Hepatocyte (in vitro differentiated cells): ENCODE results near the gene EDC3. TPM values are rescaled to one million over a fixed set of nuclear protein-coding genes. Genes with fewer than 3 reads are reported as not detected.
"Not testable (repeated sequence)": the region's sequence is repeated elsewhere in the genome, so short reads cannot be mapped to it uniquely, and the experiment has no call there.

Experiments
- DNase-seq: peaks from one replicate; pipeline ENCODE4 v3.0.0-alpha.2; 2016; ENCODE audit warnings: low spot score
- H2AFZ ChIP-seq: fragments of 200-600 bp; sonication (generic); 2 replicates; pipeline ENCODE4 v1.6.0; 2016; ENCODE audit warnings: antibody characterized with exemption, mild to moderate bottlenecking
- H3K27ac ChIP-seq: fragments of 200-600 bp; sonication (generic); 2 replicates; pipeline ENCODE4 v1.5.1; 2016; ENCODE audit warnings: mild to moderate bottlenecking
- H3K27me3 ChIP-seq: fragments of 200-600 bp; sonication (generic); 2 replicates; pipeline ENCODE4 v1.6.1; 2016
- H3K36me3 ChIP-seq: fragments of 200-600 bp; sonication (generic); replicated peaks from 2 replicates; pipeline ENCODE4 v1.5.1; 2016; ENCODE audit warnings: low read depth; ENCODE audit not compliant: insufficient read depth
- H3K4me1 ChIP-seq: fragments of 200-600 bp; sonication (generic); 2 replicates; pipeline ENCODE4 v1.5.1; 2016; ENCODE audit warnings: mild to moderate bottlenecking, moderate library complexity; ENCODE audit not compliant: insufficient read depth
- H3K4me2 ChIP-seq: fragments of 200-600 bp; sonication (generic); 2 replicates; pipeline ENCODE4 v1.6.0; 2016
- H3K4me3 ChIP-seq: fragments of 200-600 bp; sonication (generic); 2 replicates; pipeline ENCODE4 v1.5.1; 2016; ENCODE audit warnings: mild to moderate bottlenecking
- H3K79me2 ChIP-seq: fragments of 200-600 bp; sonication (generic); 2 replicates; pipeline ENCODE4 v1.6.0; 2017; ENCODE audit warnings: mild to moderate bottlenecking
- H3K9me2 ChIP-seq: fragments of 200-600 bp; sonication (generic); replicated peaks from 2 replicates; pipeline ENCODE4 v1.6.0; 2017; ENCODE audit warnings: mild to moderate bottlenecking; ENCODE audit not compliant: insufficient read depth
- H3K9me3 ChIP-seq: fragments of 200-600 bp; sonication (generic); 2 replicates; pipeline ENCODE4 v1.5.1; 2016; ENCODE audit warnings: low read depth, mild to moderate bottlenecking
- H4K20me1 ChIP-seq: fragments of 200-600 bp; sonication (generic); 2 replicates; pipeline ENCODE4 v1.6.0; 2016; ENCODE audit warnings: mild to moderate bottlenecking; ENCODE audit not compliant: insufficient read depth, poor library complexity, severe bottlenecking
- CTCF ChIP-seq: fragments of 200-600 bp; sonication (generic); IDR thresholded peaks from 2 replicates; pipeline ENCODE4 v1.5.1; 2016; ENCODE audit warnings: antibody characterized with exemption, mild to moderate bottlenecking; ENCODE audit not compliant: poor library complexity
- EZH2 ChIP-seq: fragments of 200-600 bp; sonication (generic); IDR thresholded peaks from 2 replicates; pipeline ENCODE4 v1.6.1; 2016; ENCODE audit warnings: antibody characterized with exemption, mild to moderate bottlenecking, borderline replicate concordance
- EZH2phosphoT487 ChIP-seq: fragments of 200-600 bp; sonication (generic); IDR thresholded peaks from one replicate; pipeline ENCODE4 v1.6.1; 2018; ENCODE audit warnings: antibody characterized with exemption, mild to moderate bottlenecking, low read depth, moderate library complexity; ENCODE audit not compliant: unreplicated experiment, severe bottlenecking
- WGBS: methylation state at CpG from one replicate; pipeline ENCODE4 v1.1.6; 2016; ENCODE audit warnings: low lambda C conversion rate; ENCODE audit errors: missing lambda C conversion rate; 5-methylcytosine and 5-hydroxymethylcytosine counted together
- polyA plus RNA-seq: library from polyadenylated mRNA; unstranded; fragments of >200 nt; fragmentation: Nextera tagmentation; extraction: Ambion mirVana; gene quantifications from 2 replicates; pipeline ENCODE4 v1.2.1, GENCODE V29; 2016
- total RNA-seq: library from RNA; depleted of rRNA; stranded (reverse); fragments of >200 nt; gene quantifications from 2 replicates; pipeline ENCODE4 v1.2.3, GENCODE V29; 2014

Gene EDC3
- total and polyA plus RNA-seq, 2 experiments from 2014 or later: 11.5 to 31.4 TPM

GRCh38 chr15:74603026-74603788, 92.6 kb downstream of the EDC3 start:
- no peak overlapping the region for H3K4me3 ChIP-seq
- H3K4me2 ChIP-seq: no peak overlapping the region
- no peak for TF ChIP-seq EZH2
- no peak for TF ChIP-seq CTCF
- no peak for TF ChIP-seq EZH2phosphoT487
- H3K79me2 ChIP-seq: no peaks in the 10 kb centered on the region
- H2AFZ ChIP-seq: no peak overlapping the region
- no peaks in the 10 kb centered on the region for H3K27me3 ChIP-seq
- H3K36me3 ChIP-seq: no peaks in the 10 kb centered on the region
- no peak for DNase-seq
- 91% methylated on average over 13 of the region's 13 CpGs for whole genome bisulfite sequencing
- H3K27ac ChIP-seq: no peak overlapping the region
- H3K9me3 ChIP-seq: no peaks in the 10 kb centered on the region
- H3K9me2 ChIP-seq: no peaks in the 10 kb centered on the region
- H3K4me1 ChIP-seq: no peaks in the 10 kb centered on the region
- H4K20me1 ChIP-seq: no peaks in the 10 kb centered on the region

- no peak overlapping the region for H3K4me2 ChIP-seq
- WGBS: 96% methylated on average over 15 of the region's 15 CpGs
- H2AFZ ChIP-seq: no peak overlapping the region
- H3K4me3 ChIP-seq: no peak overlapping the region
- H4K20me1 ChIP-seq: no peaks in the 10 kb centered on the region
- H3K79me2 ChIP-seq: no peaks in the 10 kb centered on the region
- DNase-seq: no peak
- no peaks in the 10 kb centered on the region for H3K4me1 ChIP-seq
- H3K27me3 ChIP-seq: no peaks in the 10 kb centered on the region
- H3K9me3 ChIP-seq: no peaks in the 10 kb centered on the region
- no peak overlapping the region for H3K27ac ChIP-seq
- no peaks in the 10 kb centered on the region for H3K9me2 ChIP-seq
- no peak for TF ChIP-seq EZH2phosphoT487
- no peak for TF ChIP-seq EZH2
- no peak for TF ChIP-seq CTCF
- no peaks in the 10 kb centered on the region for H3K36me3 ChIP-seq
Observed at GRCh38 chr15:74599156-74599555, 96.7 kb downstream of the EDC3 start.

GRCh38 chr15:74598126-74598842, 97.5 kb downstream of the EDC3 start:
- no peaks in the 10 kb centered on the region for H3K9me3 ChIP-seq
- no peaks in the 10 kb centered on the region for H3K4me1 ChIP-seq
- H3K27me3 ChIP-seq: no peaks in the 10 kb centered on the region
- 51% methylated on average over 25 of the region's 26 CpGs for WGBS
- no peak overlapping the region for H3K4me3 ChIP-seq
- no peaks in the 10 kb centered on the region for H3K36me3 ChIP-seq
- peak; percentile 85 for DNase-seq
- H4K20me1 ChIP-seq: no peaks in the 10 kb centered on the region
- no peaks in the 10 kb centered on the region for H3K9me2 ChIP-seq
- TF ChIP-seq CTCF: no peak
- no peak for TF ChIP-seq EZH2phosphoT487
- TF ChIP-seq EZH2: no peak
- no peak overlapping the region for H2AFZ ChIP-seq
- peak overlapping the region; percentile 71 for H3K4me2 ChIP-seq
- H3K27ac ChIP-seq: no peak overlapping the region
- no peaks in the 10 kb centered on the region for H3K79me2 ChIP-seq

DNA sequence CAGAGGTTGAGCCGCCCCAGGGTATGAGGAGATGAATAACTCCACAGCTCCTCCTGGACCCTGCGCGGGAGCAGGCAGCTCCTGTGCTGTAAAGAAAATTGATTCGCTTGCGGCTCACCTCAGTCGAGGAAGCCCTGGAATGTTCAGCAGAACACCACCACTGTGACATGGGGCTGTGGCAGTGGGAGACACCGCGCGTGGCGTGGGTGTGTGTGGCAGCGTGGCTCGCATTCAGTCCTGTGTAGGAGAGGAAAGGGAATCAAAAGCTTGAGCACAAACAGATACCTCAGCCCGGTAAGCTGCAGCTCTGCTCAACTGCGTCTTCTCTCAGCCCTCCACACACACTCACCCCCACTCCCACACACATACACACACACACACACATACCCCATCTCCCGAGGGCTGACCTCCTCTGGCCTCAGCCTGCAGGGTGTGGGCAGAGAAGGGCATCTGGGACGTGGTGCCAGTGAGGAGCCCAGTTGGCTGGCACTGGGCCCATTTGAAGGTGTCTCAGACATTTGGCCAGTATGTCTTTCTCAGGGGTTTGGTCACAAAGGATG, 98.6 kb downstream of the EDC3 start:
- not testable (repeated sequence) for H3K9me3 ChIP-seq, DNase-seq, H3K79me2 ChIP-seq, H3K4me3 ChIP-seq, H3K9me2 ChIP-seq, H3K4me1 ChIP-seq, H3K27me3 ChIP-seq, H3K36me3 ChIP-seq, H2AFZ ChIP-seq, H3K4me2 ChIP-seq, H3K27ac ChIP-seq, H4K20me1 ChIP-seq
- 87% methylated on average over 14 of the region's 16 CpGs for WGBS

GRCh38 chr15:74596736-74597135, 99.1 kb downstream of the EDC3 start:
- H3K27ac ChIP-seq: not testable (repeated sequence)
- WGBS: 83% methylated on average over 4 of the region's 11 CpGs

More at GRCh38 chr15:74596736-74597135, 99.1 kb downstream of the EDC3 start:
- not testable (repeated sequence) for H3K36me3 ChIP-seq, H4K20me1 ChIP-seq, H2AFZ ChIP-seq, DNase-seq, H3K9me3 ChIP-seq, H3K4me2 ChIP-seq, H3K4me1 ChIP-seq, H3K27me3 ChIP-seq, H3K79me2 ChIP-seq, H3K9me2 ChIP-seq, H3K4me3 ChIP-seq
